ENCODE data around the gene ABLIM1.

DNA sequence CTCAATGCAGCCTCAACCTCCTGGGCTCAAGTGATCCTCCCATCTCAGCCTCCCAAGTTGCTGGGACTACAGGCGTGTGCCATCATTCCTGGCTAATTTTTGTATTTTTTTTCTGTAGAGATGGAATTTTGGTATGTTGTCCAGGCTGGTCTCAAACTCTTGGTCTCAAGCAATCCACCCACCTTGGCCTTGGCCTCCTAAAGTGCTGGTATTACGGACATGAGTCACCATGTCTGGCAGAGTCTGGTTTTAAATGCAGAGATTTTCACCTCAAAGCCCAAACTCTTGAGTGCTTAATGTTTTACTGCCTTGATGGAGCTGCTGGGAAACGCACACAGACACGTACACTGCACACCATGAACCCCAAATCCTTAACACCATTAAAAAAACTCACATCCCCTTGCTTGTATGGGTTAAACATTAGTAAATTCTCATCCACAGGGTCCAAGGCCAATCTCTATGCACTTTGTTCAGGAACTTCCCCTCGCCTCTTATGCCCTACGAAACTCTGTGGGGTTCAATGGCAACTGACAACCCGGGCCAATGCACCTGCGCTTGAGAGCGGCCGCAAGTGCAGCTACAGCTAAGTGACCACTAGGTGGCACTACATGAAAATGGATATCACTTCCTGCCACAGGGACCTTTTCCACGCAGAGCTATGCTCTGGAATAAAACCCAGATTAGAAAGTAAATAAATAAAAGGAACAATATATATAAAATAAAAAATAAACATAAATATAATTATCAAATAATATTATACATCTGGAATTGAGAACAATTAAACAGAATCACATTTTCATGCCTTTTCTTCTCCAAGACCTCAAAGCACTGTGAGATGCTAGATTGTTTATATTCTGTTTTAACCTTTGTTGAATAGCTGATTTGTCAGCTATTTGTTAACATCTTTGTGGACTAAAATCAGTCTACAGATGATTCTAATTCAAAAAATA is 186.8 kb downstream of the ABLIM1 start:
- TF ChIP-seq, protein P1, sequence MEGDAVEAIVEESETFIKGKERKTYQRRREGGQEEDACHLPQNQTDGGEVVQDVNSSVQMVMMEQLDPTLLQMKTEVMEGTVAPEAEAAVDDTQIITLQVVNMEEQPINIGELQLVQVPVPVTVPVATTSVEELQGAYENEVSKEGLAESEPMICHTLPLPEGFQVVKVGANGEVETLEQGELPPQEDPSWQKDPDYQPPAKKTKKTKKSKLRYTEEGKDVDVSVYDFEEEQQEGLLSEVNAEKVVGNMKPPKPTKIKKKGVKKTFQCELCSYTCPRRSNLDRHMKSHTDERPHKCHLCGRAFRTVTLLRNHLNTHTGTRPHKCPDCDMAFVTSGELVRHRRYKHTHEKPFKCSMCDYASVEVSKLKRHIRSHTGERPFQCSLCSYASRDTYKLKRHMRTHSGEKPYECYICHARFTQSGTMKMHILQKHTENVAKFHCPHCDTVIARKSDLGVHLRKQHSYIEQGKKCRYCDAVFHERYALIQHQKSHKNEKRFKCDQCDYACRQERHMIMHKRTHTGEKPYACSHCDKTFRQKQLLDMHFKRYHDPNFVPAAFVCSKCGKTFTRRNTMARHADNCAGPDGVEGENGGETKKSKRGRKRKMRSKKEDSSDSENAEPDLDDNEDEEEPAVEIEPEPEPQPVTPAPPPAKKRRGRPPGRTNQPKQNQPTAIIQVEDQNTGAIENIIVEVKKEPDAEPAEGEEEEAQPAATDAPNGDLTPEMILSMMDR (IDR thresholded peaks at IDR 0.05) = peak; percentile 72 to 96 (median 93)
- no peak for TF ChIP-seq POLR2A (IDR thresholded peaks at IDR 0.05)
